Measurements from ENCODE around the gene KRT13.

Gene KRT13

GRCh38 chr17:41513168-41513547, 7.7 kb upstream of the KRT13 start:
- Histone ChIP-seq H3K79me2 (no peaks in the 10 kb centered on the region), H2AFZ (no peak overlapping the region), H3K27me3 (ENCODE audit: control insufficient read depth, insufficient read depth, low read length) (no peaks in the 10 kb centered on the region), H3K4me2 (ENCODE audit: low read length) (no peak overlapping the region), H3K9ac (no peak overlapping the region), H3K9me3 (ENCODE audit: control insufficient read depth, low read length) (no peaks in the 10 kb centered on the region), H3K4me1 (peaks cover under 1% of the 10 kb centered on the region), H3K36me3 (ENCODE audit: control insufficient read depth, insufficient read depth, low read length) (no peaks in the 10 kb centered on the region), H3K27ac (no peak overlapping the region), H3K4me3 (ENCODE audit: low read depth, low read length) (no peak overlapping the region)
- no peak for TF ChIP-seq CTCF (IDR thresholded peaks at IDR 0.05)

GRCh38 chr17:41512546-41513167, 7.2 kb upstream of the KRT13 start:
- Histone ChIP-seq H3K27ac (no peak overlapping the region), H3K4me3 (ENCODE audit: low read depth, low read length) (no peak overlapping the region), H3K36me3 (ENCODE audit: control insufficient read depth, insufficient read depth, low read length) (no peaks in the 10 kb centered on the region), H2AFZ (no peak overlapping the region), H3K27me3 (ENCODE audit: control insufficient read depth, insufficient read depth, low read length) (no peaks in the 10 kb centered on the region), H3K4me1 (no peaks in the 10 kb centered on the region), H3K79me2 (no peaks in the 10 kb centered on the region), H3K9me3 (ENCODE audit: control insufficient read depth, low read length) (no peaks in the 10 kb centered on the region), H3K9ac (no peak overlapping the region), H3K4me2 (ENCODE audit: low read length) (no peak overlapping the region)
- no peak for TF ChIP-seq CTCF (IDR thresholded peaks at IDR 0.05)

GRCh38 chr17:41511716-41512115, 6.3 kb upstream of the KRT13 start:
- H2AFZ ChIP-seq = no peak overlapping the region
- no peak for TF ChIP-seq CTCF (IDR thresholded peaks at IDR 0.05)
- H3K9ac ChIP-seq = no peak overlapping the region
- H3K27ac ChIP-seq = no peak overlapping the region
- H3K4me3 ChIP-seq (ENCODE audit: low read depth, low read length) = no peak overlapping the region
- no peaks in the 10 kb centered on the region for H3K27me3 ChIP-seq (ENCODE audit: control insufficient read depth, insufficient read depth, low read length)
- H3K36me3 ChIP-seq (ENCODE audit: control insufficient read depth, insufficient read depth, low read length) = no peaks in the 10 kb centered on the region
- H3K79me2 ChIP-seq = no peaks in the 10 kb centered on the region
- H3K9me3 ChIP-seq (ENCODE audit: control insufficient read depth, low read length) = no peaks in the 10 kb centered on the region
- H3K4me1 ChIP-seq = no peaks in the 10 kb centered on the region
- H3K4me2 ChIP-seq (ENCODE audit: low read length) = no peak overlapping the region

- TF ChIP-seq CTCF (IDR thresholded peaks at IDR 0.05) = no peak
- no peak overlapping the region for H3K4me2 ChIP-seq (ENCODE audit: low read length)
- H2AFZ ChIP-seq = no peak overlapping the region
- H3K27me3 ChIP-seq (ENCODE audit: control insufficient read depth, insufficient read depth, low read length) = no peaks in the 10 kb centered on the region
- no peak overlapping the region for H3K4me3 ChIP-seq (ENCODE audit: low read depth, low read length)
- H3K4me1 ChIP-seq = no peaks in the 10 kb centered on the region
- H3K27ac ChIP-seq = no peak overlapping the region
- H3K36me3 ChIP-seq (ENCODE audit: control insufficient read depth, insufficient read depth, low read length) = no peaks in the 10 kb centered on the region
- H3K79me2 ChIP-seq = no peaks in the 10 kb centered on the region
- H3K9ac ChIP-seq = no peak overlapping the region
- no peaks in the 10 kb centered on the region for H3K9me3 ChIP-seq (ENCODE audit: control insufficient read depth, low read length)
Measured at GRCh38 chr17:41511116-41511515, 5.7 kb upstream of the KRT13 start.
